ENCODE data around the gene SGSH.

The SGSH gene

DNA sequence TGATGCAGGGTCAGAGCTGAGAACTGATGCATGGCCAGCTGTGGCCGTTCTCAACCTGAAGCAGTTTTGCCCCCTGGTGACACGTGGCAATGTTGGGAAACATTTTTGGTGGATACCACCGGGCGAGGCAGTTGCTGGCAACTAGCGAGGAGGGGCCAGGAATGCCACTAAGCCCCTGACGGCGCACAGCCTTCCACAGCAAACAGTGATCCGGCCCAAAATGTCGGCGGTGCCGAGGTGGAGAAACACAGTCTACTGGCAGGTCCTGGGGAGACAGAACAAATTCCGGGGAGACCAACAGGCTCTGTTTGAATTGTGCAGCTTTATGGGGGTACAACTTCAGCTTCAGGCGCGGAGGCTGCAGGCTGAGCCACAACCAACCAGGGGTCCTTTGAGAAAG, 8.3 kb upstream of the SGSH start:
- Histone ChIP-seq H3K27me3 (no peaks in the 10 kb centered on the region), H3K36me3 (peaks cover 30 to 79% (median 72%) of the 10 kb centered on the region in 3 donors), H3K27ac (no peak overlapping the region), H3K9me3 (peaks cover 0 to 19% (median 19%) of the 10 kb centered on the region in 3 donors), H3K4me3 (no peak overlapping the region), H3K4me1 (no peaks in the 10 kb centered on the region)
- DNase-seq = no peak
- intact Hi-C loops (cut with DNase I; ENCODE audit: low total_unique reads) = no loop called here
- no peak for TF ChIP-seq CTCF (IDR thresholded peaks at IDR 0.05)

DNA sequence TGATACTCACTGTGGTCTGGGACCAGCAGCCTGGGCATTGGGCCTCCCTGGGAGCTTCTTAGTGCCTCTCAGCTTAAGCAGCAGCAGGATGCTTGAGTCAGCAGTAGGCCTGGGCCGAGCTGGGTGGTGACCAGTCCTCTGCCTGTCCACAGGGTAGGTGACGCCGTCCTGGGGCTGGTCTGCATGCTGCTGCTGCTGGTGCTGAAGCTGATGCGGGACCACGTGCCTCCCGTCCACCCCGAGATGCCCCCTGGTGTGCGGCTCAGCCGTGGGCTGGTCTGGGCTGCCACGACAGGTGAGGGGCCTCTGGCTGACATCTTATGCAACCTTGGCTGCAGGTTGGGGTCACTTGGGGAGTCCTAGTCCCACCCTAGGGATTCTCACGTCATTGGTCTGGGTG, 7.5 kb upstream of the SGSH start:
- H3K4me1 ChIP-seq = peaks cover 0 to 1% (median under 1%) of the 10 kb centered on the region in 4 donors
- H3K27ac ChIP-seq = no peak overlapping the region
- H3K9me3 ChIP-seq = peaks cover 0 to 15% (median 12%) of the 10 kb centered on the region in 3 donors
- no peak for TF ChIP-seq CTCF (IDR thresholded peaks at IDR 0.05)
- H3K27me3 ChIP-seq = no peaks in the 10 kb centered on the region
- intact Hi-C loops (cut with DNase I; ENCODE audit: low total_unique reads) = no loop called here
- DNase-seq = no peak
- H3K4me3 ChIP-seq = no peak overlapping the region
- H3K36me3 ChIP-seq = peaks cover 22 to 77% (median 64%) of the 10 kb centered on the region in 3 donors

GRCh38 chr17:80227156-80227555, 7.0 kb upstream of the SGSH start:
- DNase-seq = no peak
- H3K27ac ChIP-seq = no peak overlapping the region
- H3K9me3 ChIP-seq = peaks cover 0 to 9% (median 7%) of the 10 kb centered on the region in 3 donors
- H3K27me3 ChIP-seq = no peaks in the 10 kb centered on the region
- H3K36me3 ChIP-seq = peaks cover 18 to 72% (median 59%) of the 10 kb centered on the region in 3 donors
- H3K4me3 ChIP-seq = no peak overlapping the region
- intact Hi-C loops (cut with DNase I; ENCODE audit: low total_unique reads) = no loop called here
- peaks cover 0 to 6% (median 3%) of the 10 kb centered on the region in 4 donors for H3K4me1 ChIP-seq
- no peak for TF ChIP-seq CTCF (IDR thresholded peaks at IDR 0.05)

DNA sequence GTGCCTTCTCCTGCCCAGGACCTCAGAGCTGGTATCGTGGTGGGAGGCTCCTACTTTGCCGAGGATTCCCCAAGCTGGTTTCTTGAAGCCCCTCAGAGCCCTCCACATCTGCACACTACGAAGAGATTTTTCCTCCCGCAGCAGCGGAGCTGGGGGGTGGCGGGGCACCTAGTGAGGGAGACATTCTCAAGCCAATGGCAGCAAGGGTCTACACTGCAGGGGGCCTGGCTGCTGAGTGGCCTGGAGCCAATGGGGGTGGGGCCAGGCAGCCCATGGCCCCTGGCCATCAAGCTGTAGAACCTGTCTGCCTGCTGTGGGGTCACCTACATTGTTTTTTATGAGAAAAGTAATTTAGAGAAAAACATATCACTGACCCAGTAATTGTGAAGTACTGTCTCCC, 5.1 kb upstream of the SGSH start:
- DNase-seq = no peak
- peaks cover 8 to 59% (median 43%) of the 10 kb centered on the region in 3 donors for H3K36me3 ChIP-seq

DNA sequence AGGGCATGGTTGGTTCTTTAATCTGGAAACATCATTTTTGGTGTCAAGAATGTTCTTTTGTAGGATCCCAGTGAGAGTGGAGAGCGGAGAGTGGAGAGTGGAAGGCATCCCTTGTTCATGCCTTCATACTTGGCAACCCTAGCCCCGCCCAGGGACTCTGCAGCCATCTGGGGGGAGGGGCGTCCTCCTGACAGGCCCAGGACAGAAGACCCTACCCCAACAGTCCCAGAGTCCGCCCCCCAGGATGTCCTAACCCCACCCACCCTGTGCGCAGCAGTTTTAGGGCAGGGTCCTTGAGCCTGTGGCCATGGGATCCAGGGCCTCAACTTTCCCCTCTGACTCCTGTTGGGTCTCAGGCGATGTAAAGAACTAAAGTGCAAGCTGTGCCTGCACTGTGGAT, 4.5 kb upstream of the SGSH start:
- Histone ChIP-seq H3K4me1 (peaks cover 0 to 22% (median 15%) of the 10 kb centered on the region in 4 donors), H3K9me3 (no peaks in the 10 kb centered on the region), H3K27ac (no peak overlapping the region), H3K4me3 (no peak overlapping the region), H3K36me3 (peaks cover 7 to 54% (median 37%) of the 10 kb centered on the region in 3 donors), H3K27me3 (no peaks in the 10 kb centered on the region)
- DNase-seq = no peak
- intact Hi-C loops (cut with DNase I; ENCODE audit: low total_unique reads) = no loop called here
- no peak for TF ChIP-seq CTCF (IDR thresholded peaks at IDR 0.05)

More for the DNA sequence above, 5.1 kb upstream of the SGSH start:
- no peak overlapping the region for H3K4me3 ChIP-seq
- intact Hi-C loops (cut with DNase I; ENCODE audit: low total_unique reads) = no loop called here
- no peak overlapping the region for H3K27ac ChIP-seq
- H3K27me3 ChIP-seq = no peaks in the 10 kb centered on the region
- H3K4me1 ChIP-seq = peaks cover 0 to 20% (median 14%) of the 10 kb centered on the region in 4 donors
- H3K9me3 ChIP-seq = no peaks in the 10 kb centered on the region
- TF ChIP-seq CTCF (IDR thresholded peaks at IDR 0.05) = no peak

Measured in tibial artery (tissue), 4 donors.